ENCODE results near the gene AOX1. TPM values are rescaled to one million over a fixed set of nuclear protein-coding genes. Genes with fewer than 3 reads are reported as not detected.

The AOX1 gene
- polyA plus RNA-seq, 4 donors: 0.45 to 27.3 (median 1.8) TPM

DNA sequence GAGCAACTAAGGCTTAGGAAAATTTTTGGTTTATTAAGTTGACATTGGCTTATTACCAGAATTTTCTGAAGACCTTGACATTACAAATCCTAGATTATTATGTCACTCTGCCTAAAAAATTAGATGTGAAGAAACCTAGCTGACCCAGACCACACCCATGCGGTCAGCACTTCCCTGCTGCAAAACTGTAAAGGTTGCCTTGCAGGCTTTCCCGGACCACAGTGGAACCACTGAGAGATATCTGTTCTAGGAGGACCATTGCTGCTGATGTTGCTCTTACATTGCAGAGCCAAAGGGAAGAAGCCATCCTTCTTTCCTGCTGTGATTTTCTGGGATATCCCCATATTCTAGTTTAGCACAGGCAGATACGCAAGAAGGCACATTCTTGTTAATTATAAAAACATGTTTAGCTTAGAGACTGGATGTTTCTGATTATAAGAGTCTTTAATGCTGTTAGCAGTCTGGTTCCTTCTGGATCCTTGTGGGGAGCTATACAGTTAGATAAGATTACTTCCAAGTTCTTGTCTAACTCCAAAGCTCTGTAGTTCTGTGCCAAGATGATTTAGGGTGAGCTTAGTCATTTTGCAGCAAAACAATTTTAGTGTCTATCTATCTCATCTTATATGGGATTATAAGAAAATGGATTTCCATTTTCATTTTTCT is 70.2 kb downstream of the AOX1 start:
- Histone ChIP-seq H3K9me3 (ENCODE audit: control insufficient read depth in 2 of 2, insufficient read depth in 1 of 2, low read depth in 1 of 2, low read length in 1 of 2) (no peaks in the 10 kb centered on the region), H3K4me3 (ENCODE audit: low read depth in 1 of 3, low read length in 3 of 3) (no peak overlapping the region), H3K27ac (ENCODE audit: low read depth in 1 of 3, low read length in 2 of 3) (no peak overlapping the region), H3K4me1 (ENCODE audit: control insufficient read depth in 3 of 3, insufficient read depth in 2 of 3, low read depth in 1 of 3, low read length in 2 of 3) (peaks cover 0 to 3% (median 0%) of the 10 kb centered on the region in 3 donors), H3K36me3 (ENCODE audit: control insufficient read depth in 3 of 3, insufficient read depth in 2 of 3, low read depth in 1 of 3, low read length in 3 of 3) (no peaks in the 10 kb centered on the region), H3K27me3 (ENCODE audit: control insufficient read depth in 3 of 3, insufficient read depth in 3 of 3, low read length in 3 of 3) (peaks cover 0 to 3% (median 0%) of the 10 kb centered on the region in 3 donors)
- DNase-seq: no peak
- no peak for FAIRE-seq
- WGBS, 3 donors: 86 to 89% (median 86%) methylated on average over 3 of the region's 3 CpGs

DNA sequence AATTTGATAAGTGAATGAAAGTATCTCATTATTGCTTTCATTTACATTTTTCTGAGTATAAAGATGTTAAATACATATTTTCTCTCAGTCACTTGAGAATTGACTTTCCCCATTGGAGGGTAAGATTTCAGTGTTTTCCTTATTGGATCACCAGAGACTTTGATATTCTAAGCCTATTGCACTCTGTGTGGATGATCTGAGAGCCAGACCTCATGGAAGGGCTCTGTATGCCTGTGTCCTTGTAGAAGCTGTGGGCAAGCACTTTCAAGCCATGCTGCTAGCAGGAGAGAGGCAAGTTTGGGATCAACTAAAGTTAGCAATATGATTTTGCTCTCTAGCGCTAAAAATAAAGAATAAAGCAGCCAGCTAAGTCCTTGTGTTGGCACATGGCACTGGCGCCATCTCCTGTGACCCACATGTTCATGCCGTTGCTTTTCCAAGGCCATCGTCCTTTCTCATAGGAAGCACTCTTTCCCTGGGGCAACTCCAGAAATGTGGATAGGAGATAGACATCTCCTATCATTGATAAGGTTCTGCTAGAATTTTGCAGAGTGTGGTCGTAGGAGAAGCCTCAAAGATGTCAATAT is 72.6 kb downstream of the AOX1 start:
- DNase-seq (peak in 1 of 2 donors; percentile 12), FAIRE-seq (no peak)
- Histone ChIP-seq H3K36me3 (ENCODE audit: control insufficient read depth in 3 of 3, insufficient read depth in 2 of 3, low read depth in 1 of 3, low read length in 3 of 3) (no peaks in the 10 kb centered on the region), H3K27me3 (ENCODE audit: control insufficient read depth in 3 of 3, insufficient read depth in 3 of 3, low read length in 3 of 3) (peaks cover 0 to 1% (median 0%) of the 10 kb centered on the region in 3 donors), H3K4me3 (ENCODE audit: low read depth in 1 of 3, low read length in 3 of 3) (no peak overlapping the region), H3K9me3 (ENCODE audit: control insufficient read depth in 2 of 2, insufficient read depth in 1 of 2, low read depth in 1 of 2, low read length in 1 of 2) (no peaks in the 10 kb centered on the region), H3K4me1 (ENCODE audit: control insufficient read depth in 3 of 3, insufficient read depth in 2 of 3, low read depth in 1 of 3, low read length in 2 of 3) (peaks cover 0 to 2% (median 0%) of the 10 kb centered on the region in 3 donors), H3K27ac (ENCODE audit: low read depth in 1 of 3, low read length in 2 of 3) (no peak overlapping the region)
- WGBS, 3 donors: 63 to 78% (median 67%) methylated on average over 5 of the region's 5 CpGs

DNA sequence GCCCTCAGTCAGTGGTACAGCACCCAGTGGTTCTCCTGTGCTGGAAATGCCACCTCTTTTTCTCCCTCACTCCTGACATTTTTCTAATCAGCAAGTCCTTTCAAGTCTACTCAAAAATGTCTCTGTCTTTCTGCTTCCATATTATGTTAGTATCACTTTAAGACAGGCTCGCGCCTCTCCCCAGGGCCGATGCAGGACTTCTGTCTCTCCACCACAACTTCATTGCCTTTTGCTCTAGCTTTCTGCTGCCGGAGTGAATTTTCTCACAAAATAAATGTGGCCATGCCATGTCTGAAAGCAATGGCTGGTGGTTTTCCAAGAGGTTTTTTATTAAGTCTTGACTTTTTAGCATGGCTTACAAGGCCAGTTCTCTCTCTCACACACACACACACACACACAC is 73.6 kb downstream of the AOX1 start:
- Histone ChIP-seq H3K27me3 (ENCODE audit: control insufficient read depth in 3 of 3, insufficient read depth in 3 of 3, low read length in 3 of 3) (peaks cover 0 to 1% (median 0%) of the 10 kb centered on the region in 3 donors), H3K36me3 (ENCODE audit: control insufficient read depth in 3 of 3, insufficient read depth in 2 of 3, low read depth in 1 of 3, low read length in 3 of 3) (no peaks in the 10 kb centered on the region), H3K4me3 (ENCODE audit: low read depth in 1 of 3, low read length in 3 of 3) (no peak overlapping the region), H3K9me3 (ENCODE audit: control insufficient read depth in 2 of 2, insufficient read depth in 1 of 2, low read depth in 1 of 2, low read length in 1 of 2) (no peaks in the 10 kb centered on the region), H3K27ac (ENCODE audit: low read depth in 1 of 3, low read length in 2 of 3) (no peak overlapping the region), H3K4me1 (ENCODE audit: control insufficient read depth in 3 of 3, insufficient read depth in 2 of 3, low read depth in 1 of 3, low read length in 2 of 3) (no peaks in the 10 kb centered on the region)
- 71 to 85% (median 81%) methylated on average over 4 of the region's 4 CpGs for WGBS, 3 donors
- no peak for DNase-seq
- FAIRE-seq: no peak

GRCh38 chr2:200661477-200661876 is 75.7 kb downstream of the AOX1 start:
- no peaks in the 10 kb centered on the region for H3K9me3 ChIP-seq (ENCODE audit: control insufficient read depth in 2 of 2, insufficient read depth in 1 of 2, low read depth in 1 of 2, low read length in 1 of 2)
- H3K4me1 ChIP-seq (ENCODE audit: control insufficient read depth in 3 of 3, insufficient read depth in 2 of 3, low read depth in 1 of 3, low read length in 2 of 3): no peaks in the 10 kb centered on the region
- H3K4me3 ChIP-seq (ENCODE audit: low read depth in 1 of 3, low read length in 3 of 3): no peak overlapping the region
- H3K36me3 ChIP-seq (ENCODE audit: control insufficient read depth in 3 of 3, insufficient read depth in 2 of 3, low read depth in 1 of 3, low read length in 3 of 3): no peaks in the 10 kb centered on the region
- H3K27me3 ChIP-seq (ENCODE audit: control insufficient read depth in 3 of 3, insufficient read depth in 3 of 3, low read length in 3 of 3): peaks cover 0 to 1% (median 0%) of the 10 kb centered on the region in 3 donors
- 26 to 47% (median 45%) methylated on average over 1 of the region's 1 CpG for WGBS, 3 donors
- FAIRE-seq (no peak), DNase-seq (no peak)
- H3K27ac ChIP-seq (ENCODE audit: low read depth in 1 of 3, low read length in 2 of 3): no peak overlapping the region

DNA sequence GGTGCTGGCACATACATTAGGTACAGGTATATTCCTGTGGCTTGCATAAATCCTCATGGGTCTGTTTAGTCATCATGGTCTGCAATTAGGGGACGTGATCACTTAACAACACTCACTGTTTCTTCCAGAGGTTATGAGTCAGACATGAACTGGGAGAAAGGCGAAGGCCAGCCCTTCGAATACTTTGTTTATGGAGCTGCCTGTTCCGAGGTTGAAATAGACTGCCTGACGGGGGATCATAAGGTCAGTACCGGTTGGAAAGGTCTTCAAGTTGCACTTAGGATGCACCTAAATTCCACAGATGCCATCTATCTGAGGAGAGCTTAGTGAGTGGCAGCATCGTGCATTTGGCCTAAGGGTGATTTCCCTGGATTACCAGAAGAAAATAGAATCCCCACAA is 76.9 kb downstream of the AOX1 start:
- Histone ChIP-seq H3K27ac (ENCODE audit: low read depth in 1 of 3, low read length in 2 of 3) (no peak overlapping the region), H3K4me3 (ENCODE audit: low read depth in 1 of 3, low read length in 3 of 3) (no peak overlapping the region), H3K9me3 (ENCODE audit: control insufficient read depth in 2 of 2, insufficient read depth in 1 of 2, low read depth in 1 of 2, low read length in 1 of 2) (no peaks in the 10 kb centered on the region), H3K4me1 (ENCODE audit: control insufficient read depth in 3 of 3, insufficient read depth in 2 of 3, low read depth in 1 of 3, low read length in 2 of 3) (no peaks in the 10 kb centered on the region), H3K27me3 (ENCODE audit: control insufficient read depth in 3 of 3, insufficient read depth in 3 of 3, low read length in 3 of 3) (peaks cover 0 to 1% (median 0%) of the 10 kb centered on the region in 3 donors), H3K36me3 (ENCODE audit: control insufficient read depth in 3 of 3, insufficient read depth in 2 of 3, low read depth in 1 of 3, low read length in 3 of 3) (no peaks in the 10 kb centered on the region)
- FAIRE-seq (no peak), DNase-seq (peak in 1 of 2 donors; percentile 5)
- 74 to 84% (median 82%) methylated on average over 7 of the region's 7 CpGs for WGBS, 3 donors

DNA sequence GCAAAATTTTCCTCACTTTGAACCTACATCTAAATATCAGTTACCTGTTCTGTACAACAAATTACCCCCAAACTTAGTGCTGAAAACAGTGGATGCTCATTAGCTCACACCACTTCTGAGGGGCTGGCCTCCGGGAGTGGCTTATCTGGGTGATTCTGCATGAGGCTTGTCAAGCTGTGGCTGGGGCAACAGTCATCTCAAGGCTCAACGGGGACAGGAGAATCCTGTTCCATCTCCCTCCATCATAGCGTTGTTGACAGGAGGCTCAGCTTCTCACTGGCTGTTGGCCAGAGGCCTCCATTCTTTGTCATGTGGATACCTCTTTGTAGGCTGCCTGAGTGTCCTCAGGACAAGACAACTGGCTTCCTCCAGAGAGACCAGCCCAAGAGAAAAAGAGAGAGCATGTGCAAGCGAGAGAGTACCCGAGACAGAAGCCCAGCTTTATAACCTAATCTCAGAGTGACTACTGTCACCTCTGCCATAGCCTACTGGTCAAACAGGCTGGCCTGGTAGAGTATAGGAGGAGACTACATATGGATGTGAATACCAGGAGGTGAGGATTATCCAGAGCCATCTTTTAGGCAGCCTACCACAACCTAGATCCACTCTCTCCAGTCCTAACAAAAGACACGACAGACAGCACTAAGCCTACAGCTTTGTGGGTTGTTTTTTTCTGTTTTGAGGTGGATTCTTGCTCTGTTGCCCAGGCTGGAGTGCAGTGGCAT is 79.1 kb downstream of the AOX1 start:
- no peaks in the 10 kb centered on the region for H3K4me1 ChIP-seq (ENCODE audit: control insufficient read depth in 3 of 3, insufficient read depth in 2 of 3, low read depth in 1 of 3, low read length in 2 of 3)
- peaks cover 0 to 2% (median 0%) of the 10 kb centered on the region in 3 donors for H3K27me3 ChIP-seq (ENCODE audit: control insufficient read depth in 3 of 3, insufficient read depth in 3 of 3, low read length in 3 of 3)
- no peak overlapping the region for H3K27ac ChIP-seq (ENCODE audit: low read depth in 1 of 3, low read length in 2 of 3)
- DNase-seq (no peak), FAIRE-seq (no peak)
- H3K9me3 ChIP-seq (ENCODE audit: control insufficient read depth in 2 of 2, insufficient read depth in 1 of 2, low read depth in 1 of 2, low read length in 1 of 2): no peaks in the 10 kb centered on the region
- H3K36me3 ChIP-seq (ENCODE audit: control insufficient read depth in 3 of 3, insufficient read depth in 2 of 3, low read depth in 1 of 3, low read length in 3 of 3): no peaks in the 10 kb centered on the region
- 89 to 93% (median 90%) methylated on average over 6 of the region's 6 CpGs for WGBS, 3 donors
- H3K4me3 ChIP-seq (ENCODE audit: low read depth in 1 of 3, low read length in 3 of 3): no peak overlapping the region

DNA sequence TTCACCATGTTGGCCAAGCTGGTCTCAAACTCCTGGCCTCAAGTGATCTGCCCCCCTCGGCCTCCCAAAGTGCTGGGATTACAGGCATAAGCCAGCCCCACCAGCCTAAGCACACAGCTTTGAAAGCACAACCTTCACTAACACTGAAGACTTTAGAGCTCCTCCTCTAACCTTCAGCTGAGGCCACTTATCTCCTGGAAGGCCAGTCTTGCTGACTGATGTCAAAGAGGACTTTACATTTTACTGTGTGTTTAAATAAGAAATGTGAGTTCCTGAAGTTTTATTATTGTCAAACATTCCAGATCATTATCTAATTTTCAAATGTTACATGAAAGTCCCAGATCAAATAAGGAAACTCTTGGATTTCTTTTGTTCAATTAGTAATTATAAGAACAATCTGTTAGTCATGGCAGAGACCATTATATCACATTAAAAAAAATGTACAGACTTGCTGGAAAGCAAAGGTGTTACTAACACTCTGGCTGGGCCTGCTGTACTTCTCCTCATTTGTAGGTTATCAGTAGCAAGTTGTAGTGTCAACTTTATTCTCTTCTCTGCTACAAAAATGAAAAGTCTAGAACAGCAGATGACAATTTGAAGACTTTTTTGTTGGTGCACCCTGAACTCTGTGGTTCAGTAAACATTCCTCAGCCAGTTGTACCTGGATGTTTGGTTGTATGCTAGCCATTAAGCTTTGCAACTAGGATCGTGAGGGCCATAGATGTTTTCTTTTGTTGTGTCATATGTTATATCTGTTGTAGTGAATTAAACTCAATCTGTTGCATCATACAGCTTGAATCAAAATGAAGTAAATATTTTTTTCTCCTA is 80.0 kb downstream of the AOX1 start:
- Histone ChIP-seq H3K36me3 (ENCODE audit: control insufficient read depth in 3 of 3, insufficient read depth in 2 of 3, low read depth in 1 of 3, low read length in 3 of 3) (no peaks in the 10 kb centered on the region), H3K9me3 (ENCODE audit: control insufficient read depth in 2 of 2, insufficient read depth in 1 of 2, low read depth in 1 of 2, low read length in 1 of 2) (no peaks in the 10 kb centered on the region), H3K4me1 (ENCODE audit: control insufficient read depth in 3 of 3, insufficient read depth in 2 of 3, low read depth in 1 of 3, low read length in 2 of 3) (no peaks in the 10 kb centered on the region), H3K27ac (ENCODE audit: low read depth in 1 of 3, low read length in 2 of 3) (no peak overlapping the region), H3K27me3 (ENCODE audit: control insufficient read depth in 3 of 3, insufficient read depth in 3 of 3, low read length in 3 of 3) (peaks cover 0 to 3% (median 0%) of the 10 kb centered on the region in 3 donors), H3K4me3 (ENCODE audit: low read depth in 1 of 3, low read length in 3 of 3) (no peak overlapping the region)
- FAIRE-seq: no peak
- WGBS, 3 donors: 84 to 92% (median 92%) methylated on average over 2 of the region's 2 CpGs
- DNase-seq: no peak

GRCh38 chr2:200667413-200667812 is 81.6 kb downstream of the AOX1 start:
- Histone ChIP-seq H3K27ac (ENCODE audit: low read depth in 1 of 3, low read length in 2 of 3) (no peak overlapping the region), H3K9me3 (ENCODE audit: control insufficient read depth in 2 of 2, insufficient read depth in 1 of 2, low read depth in 1 of 2, low read length in 1 of 2) (no peaks in the 10 kb centered on the region), H3K36me3 (ENCODE audit: control insufficient read depth in 3 of 3, insufficient read depth in 2 of 3, low read depth in 1 of 3, low read length in 3 of 3) (no peaks in the 10 kb centered on the region), H3K4me3 (ENCODE audit: low read depth in 1 of 3, low read length in 3 of 3) (no peak overlapping the region), H3K4me1 (ENCODE audit: control insufficient read depth in 3 of 3, insufficient read depth in 2 of 3, low read depth in 1 of 3, low read length in 2 of 3) (no peaks in the 10 kb centered on the region), H3K27me3 (ENCODE audit: control insufficient read depth in 3 of 3, insufficient read depth in 3 of 3, low read length in 3 of 3) (peaks cover 0 to 2% (median 0%) of the 10 kb centered on the region in 3 donors)
- 68 to 93% (median 74%) methylated on average over 3 of the region's 3 CpGs for WGBS, 3 donors
- FAIRE-seq (no peak), DNase-seq (no peak)

Measured in small intestine (tissue), 7 donors.